GM23248 (cell line): ENCODE measurements around the gene FBXO42.

Experiments
- EZH2 ChIP-seq: fragments of 200-600 bp; sonication (generic); IDR thresholded peaks from 2 replicates; pipeline ENCODE4 v1.6.1; 2018; ENCODE audit warnings: antibody characterized with exemption, mild to moderate bottlenecking; ENCODE audit not compliant: insufficient read depth, poor library complexity, severe bottlenecking
- EZH2phosphoT487 ChIP-seq: fragments of 200-600 bp; sonication (generic); IDR thresholded peaks from 2 replicates; pipeline ENCODE4 v1.6.1; 2018; ENCODE audit warnings: antibody characterized with exemption, moderate library complexity, mild to moderate bottlenecking, low read depth; ENCODE audit not compliant: insufficient read depth

DNA sequence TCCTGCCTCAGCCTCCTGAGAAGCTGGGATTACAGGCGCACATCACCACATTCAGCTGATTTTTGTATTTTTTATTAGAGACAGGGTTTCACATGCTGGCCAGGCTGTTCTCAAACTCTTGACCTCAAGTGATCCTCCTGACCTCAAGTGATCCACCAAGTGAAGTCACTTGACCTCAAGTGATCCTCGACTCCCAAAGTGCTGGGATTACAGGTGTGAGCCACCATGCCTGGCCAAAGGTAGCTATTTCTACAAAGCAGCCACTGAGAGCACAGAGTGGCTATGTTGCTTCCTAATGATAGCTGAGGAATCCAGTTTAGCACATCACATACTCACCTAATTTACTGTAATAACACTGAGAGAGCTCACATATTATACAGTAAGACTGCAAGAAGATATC lies 70.5 kb downstream of the FBXO42 start:
- TF ChIP-seq EZH2 (no peak), EZH2phosphoT487 (no peak)
